ENCODE data around the gene PRKG2.

DNA sequence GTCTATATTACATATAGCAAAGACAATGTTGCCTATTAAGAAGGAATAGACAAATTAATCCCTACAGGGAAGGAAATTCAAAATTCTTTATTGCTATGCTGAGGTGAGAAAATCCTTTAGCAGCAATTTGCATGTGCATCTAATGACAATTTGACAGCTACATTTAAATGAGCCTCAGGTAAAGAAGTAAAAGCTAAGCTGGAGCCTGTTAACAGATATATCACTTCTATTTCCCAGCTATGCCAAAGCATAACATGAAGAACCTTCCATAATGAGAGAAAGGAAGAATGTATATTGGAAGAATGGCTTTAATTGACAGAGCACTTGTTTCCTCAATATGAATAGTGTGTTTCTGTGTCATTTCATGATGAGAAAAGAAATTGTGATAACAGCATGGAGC is 112.9 kb downstream of the PRKG2 start:
- TF ChIP-seq, protein P1, sequence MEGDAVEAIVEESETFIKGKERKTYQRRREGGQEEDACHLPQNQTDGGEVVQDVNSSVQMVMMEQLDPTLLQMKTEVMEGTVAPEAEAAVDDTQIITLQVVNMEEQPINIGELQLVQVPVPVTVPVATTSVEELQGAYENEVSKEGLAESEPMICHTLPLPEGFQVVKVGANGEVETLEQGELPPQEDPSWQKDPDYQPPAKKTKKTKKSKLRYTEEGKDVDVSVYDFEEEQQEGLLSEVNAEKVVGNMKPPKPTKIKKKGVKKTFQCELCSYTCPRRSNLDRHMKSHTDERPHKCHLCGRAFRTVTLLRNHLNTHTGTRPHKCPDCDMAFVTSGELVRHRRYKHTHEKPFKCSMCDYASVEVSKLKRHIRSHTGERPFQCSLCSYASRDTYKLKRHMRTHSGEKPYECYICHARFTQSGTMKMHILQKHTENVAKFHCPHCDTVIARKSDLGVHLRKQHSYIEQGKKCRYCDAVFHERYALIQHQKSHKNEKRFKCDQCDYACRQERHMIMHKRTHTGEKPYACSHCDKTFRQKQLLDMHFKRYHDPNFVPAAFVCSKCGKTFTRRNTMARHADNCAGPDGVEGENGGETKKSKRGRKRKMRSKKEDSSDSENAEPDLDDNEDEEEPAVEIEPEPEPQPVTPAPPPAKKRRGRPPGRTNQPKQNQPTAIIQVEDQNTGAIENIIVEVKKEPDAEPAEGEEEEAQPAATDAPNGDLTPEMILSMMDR (IDR thresholded peaks at IDR 0.05): no peak
- TF ChIP-seq EP300 (IDR thresholded peaks at IDR 0.05; ENCODE audit: low read depth): no peak

All from transverse colon (tissue), 3 donors.